ENCODE data around the gene FAM161A.
"Not testable (repeated sequence)": the region's sequence is repeated elsewhere in the genome, so short reads cannot be mapped to it uniquely, and the experiment has no call there.

FAM161A gene, protein sequence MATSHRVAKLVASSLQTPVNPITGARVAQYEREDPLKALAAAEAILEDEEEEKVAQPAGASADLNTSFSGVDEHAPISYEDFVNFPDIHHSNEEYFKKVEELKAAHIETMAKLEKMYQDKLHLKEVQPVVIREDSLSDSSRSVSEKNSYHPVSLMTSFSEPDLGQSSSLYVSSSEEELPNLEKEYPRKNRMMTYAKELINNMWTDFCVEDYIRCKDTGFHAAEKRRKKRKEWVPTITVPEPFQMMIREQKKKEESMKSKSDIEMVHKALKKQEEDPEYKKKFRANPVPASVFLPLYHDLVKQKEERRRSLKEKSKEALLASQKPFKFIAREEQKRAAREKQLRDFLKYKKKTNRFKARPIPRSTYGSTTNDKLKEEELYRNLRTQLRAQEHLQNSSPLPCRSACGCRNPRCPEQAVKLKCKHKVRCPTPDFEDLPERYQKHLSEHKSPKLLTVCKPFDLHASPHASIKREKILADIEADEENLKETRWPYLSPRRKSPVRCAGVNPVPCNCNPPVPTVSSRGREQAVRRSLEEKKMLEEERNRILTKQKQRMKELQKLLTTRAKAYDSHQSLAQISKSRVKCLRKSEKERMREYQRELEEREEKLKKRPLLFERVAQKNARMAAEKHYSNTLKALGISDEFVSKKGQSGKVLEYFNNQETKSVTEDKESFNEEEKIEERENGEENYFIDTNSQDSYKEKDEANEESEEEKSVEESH

DNA sequence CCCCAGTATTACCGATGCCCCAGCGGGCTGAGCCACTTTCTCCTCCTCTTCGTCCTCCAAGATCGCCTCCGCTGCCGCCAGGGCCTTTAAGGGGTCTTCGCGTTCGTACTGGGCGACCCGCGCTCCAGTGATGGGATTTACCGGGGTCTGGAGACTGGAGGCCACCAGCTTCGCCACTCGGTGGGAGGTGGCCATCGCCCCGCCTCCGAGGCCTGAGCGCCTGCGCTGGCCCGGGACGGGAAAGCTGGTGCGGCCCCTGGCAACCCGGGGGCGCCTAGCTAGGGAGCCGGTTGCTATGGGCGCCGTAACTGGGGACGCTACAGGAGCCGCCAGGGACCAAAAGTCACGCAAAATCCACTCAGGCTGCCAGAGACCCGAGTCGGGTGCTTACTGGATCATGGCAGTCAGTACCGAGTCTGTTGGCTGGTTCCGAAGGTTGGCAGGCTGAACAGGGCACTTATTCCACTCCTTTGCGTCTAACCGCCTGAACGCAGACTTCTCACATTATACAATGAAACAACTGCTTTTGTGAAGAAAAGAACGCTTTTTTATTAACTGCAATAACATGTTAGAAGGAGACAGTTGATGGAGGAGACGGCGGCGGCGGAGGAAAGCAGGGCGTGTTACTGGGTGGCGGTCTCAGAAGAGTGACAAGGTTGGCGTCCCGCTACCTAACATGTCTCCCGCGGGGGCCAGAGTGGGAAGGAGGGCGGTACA is at the start of gene FAM161A:
TSS of gene FAM161A (minus strand) at position 214 of the 717 bp plus-strand sequence. CDS start at position 195, 19 bp downstream.
- no peaks in the 10 kb centered on the region for H3K9me3 ChIP-seq (ENCODE audit: control insufficient read depth in 5 of 5, low read length in 5 of 5)
- peak within 1 kb of the TSS; percentile 63 to 87 (median 80) for H3K9ac ChIP-seq (ENCODE audit: low read length in 5 of 5)
- H3K27ac ChIP-seq (ENCODE audit: low read depth, low read length) = peak within 1 kb of the TSS; percentile 60
- H3K4me1 ChIP-seq (ENCODE audit: control insufficient read depth in 5 of 5, insufficient read depth in 5 of 5, low read length in 5 of 5) = peaks cover 2 to 26% (median 18%) of the 10 kb centered on the region in 5 donors
- H3K27me3 ChIP-seq (ENCODE audit: control insufficient read depth in 5 of 5, insufficient read depth in 4 of 5, low read length in 5 of 5) = no peaks in the 10 kb centered on the region
- peak within 1 kb of the TSS; percentile 93 to 99 (median 96) for H3K4me3 ChIP-seq (ENCODE audit: low read depth in 1 of 5, low read length in 5 of 5)
- no peaks in the 10 kb centered on the region for H3K36me3 ChIP-seq (ENCODE audit: control insufficient read depth in 5 of 5, insufficient read depth in 5 of 5, low read length in 5 of 5)

DNA sequence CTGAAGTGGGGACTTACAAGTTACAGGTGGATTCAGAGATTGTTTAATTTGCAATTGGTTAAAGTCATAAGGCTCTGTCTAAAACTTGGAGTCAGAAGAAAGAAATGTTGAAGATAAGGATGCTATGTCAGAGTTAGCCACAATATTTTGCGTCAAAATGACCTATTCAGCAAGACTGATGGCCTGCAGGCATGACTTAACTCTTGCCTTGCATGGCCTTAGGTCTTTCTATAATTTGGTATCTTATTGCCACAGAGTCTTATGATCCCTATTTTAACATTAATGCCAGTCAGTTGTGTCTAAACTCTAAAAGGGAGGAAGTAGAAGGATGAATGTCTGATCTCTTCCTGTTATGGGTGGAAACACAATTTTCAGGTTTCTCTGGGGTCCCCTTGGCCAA is 46.4 kb upstream of the FAM161A start:
- H3K27ac ChIP-seq (ENCODE audit: low read depth, low read length) = no peak overlapping the region
- H3K4me3 ChIP-seq (ENCODE audit: low read depth in 1 of 5, low read length in 5 of 5) = no peak overlapping the region
- no peak overlapping the region for H3K9ac ChIP-seq (ENCODE audit: low read length in 5 of 5)

DNA sequence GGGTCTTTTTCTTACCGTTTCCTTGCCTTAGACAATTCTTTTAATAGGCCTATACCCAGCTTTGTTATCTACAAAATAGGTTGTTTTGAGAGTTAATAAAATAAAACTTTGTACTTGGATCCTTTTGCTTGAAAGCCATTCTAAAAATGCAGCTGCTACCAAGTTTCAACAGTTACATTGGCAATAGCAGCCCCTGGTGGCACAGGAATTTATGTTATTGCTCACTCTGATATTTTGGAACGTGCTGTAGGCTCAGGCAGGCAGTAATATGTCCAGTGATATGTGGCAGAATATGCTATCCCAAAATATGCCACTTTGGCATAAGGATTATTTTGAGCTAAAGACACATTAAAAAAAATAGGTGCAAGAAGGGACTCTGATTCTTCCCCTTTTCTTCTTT is 45.0 kb upstream of the FAM161A start:
- Histone ChIP-seq H3K4me3 (ENCODE audit: low read depth in 1 of 5, low read length in 5 of 5) (no peak overlapping the region), H3K4me1 (ENCODE audit: control insufficient read depth in 5 of 5, insufficient read depth in 5 of 5, low read length in 5 of 5) (no peaks in the 10 kb centered on the region), H3K36me3 (ENCODE audit: control insufficient read depth in 5 of 5, insufficient read depth in 5 of 5, low read length in 5 of 5) (no peaks in the 10 kb centered on the region), H3K27ac (ENCODE audit: low read depth, low read length) (no peak overlapping the region), H3K9me3 (ENCODE audit: control insufficient read depth in 5 of 5, low read length in 5 of 5) (no peaks in the 10 kb centered on the region), H3K9ac (ENCODE audit: low read length in 5 of 5) (no peak overlapping the region), H3K27me3 (ENCODE audit: control insufficient read depth in 5 of 5, insufficient read depth in 4 of 5, low read length in 5 of 5) (no peaks in the 10 kb centered on the region)

More for the DNA sequence above, 46.4 kb upstream of the FAM161A start:
- Histone ChIP-seq H3K4me1 (ENCODE audit: control insufficient read depth in 5 of 5, insufficient read depth in 5 of 5, low read length in 5 of 5) (peaks cover 0 to 6% (median 5%) of the 10 kb centered on the region in 5 donors), H3K36me3 (ENCODE audit: control insufficient read depth in 5 of 5, insufficient read depth in 5 of 5, low read length in 5 of 5) (no peaks in the 10 kb centered on the region), H3K27me3 (ENCODE audit: control insufficient read depth in 5 of 5, insufficient read depth in 4 of 5, low read length in 5 of 5) (no peaks in the 10 kb centered on the region), H3K9me3 (ENCODE audit: control insufficient read depth in 5 of 5, low read length in 5 of 5) (no peaks in the 10 kb centered on the region)

DNA sequence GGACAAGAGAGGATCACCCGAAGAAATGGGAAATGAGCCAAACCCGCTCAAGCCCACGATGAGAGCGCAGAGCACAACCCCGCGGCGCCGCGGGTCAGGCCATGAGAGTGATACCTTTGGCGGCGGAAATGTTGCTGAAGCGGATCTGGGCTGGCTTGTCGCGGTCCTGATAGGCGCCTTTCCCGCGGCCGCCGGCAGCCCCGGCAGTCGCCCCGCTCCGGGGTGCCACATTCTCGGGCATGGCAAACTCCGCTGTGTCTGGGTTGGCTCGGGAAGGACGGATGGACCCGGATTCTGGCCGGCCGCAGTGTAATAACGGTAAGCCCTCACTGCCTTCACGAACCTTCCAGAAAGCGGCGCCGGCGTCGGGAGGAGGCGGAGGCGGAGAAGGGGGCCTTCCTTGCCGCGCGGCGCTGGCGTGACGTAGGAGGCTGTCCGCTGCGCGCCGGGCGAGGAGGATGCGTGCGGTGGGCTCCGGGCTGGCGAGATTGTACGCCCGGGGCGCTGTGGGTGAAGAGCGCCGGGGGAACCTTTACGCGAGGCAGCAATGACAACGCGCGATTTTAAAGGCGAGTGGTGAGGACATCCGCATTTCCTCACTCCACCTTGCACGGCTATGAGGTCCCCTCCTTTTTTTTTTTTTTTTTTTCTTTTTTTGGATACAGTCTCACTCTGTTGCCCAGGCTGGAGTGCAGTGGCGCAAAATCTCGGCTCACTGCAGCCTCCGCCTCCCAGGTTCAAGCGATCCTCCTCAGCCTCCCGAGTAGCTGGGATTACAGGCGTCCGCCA is 34.6 kb upstream of the FAM161A start, which contains the start of gene CCT4:
TSS of gene CCT4 (minus strand) at position 390 of the 789 bp plus-strand sequence. CDS start at position 241, 149 bp downstream.
- H3K4me3 ChIP-seq (ENCODE audit: low read depth in 1 of 5, low read length in 5 of 5) = peak within 1 kb of the TSS; percentile 87 to 99 (median 96)
- peaks cover 2 to 26% (median 23%) of the 10 kb centered on the region in 5 donors for H3K4me1 ChIP-seq (ENCODE audit: control insufficient read depth in 5 of 5, insufficient read depth in 5 of 5, low read length in 5 of 5)
- H3K27ac ChIP-seq (ENCODE audit: low read depth, low read length) = peak within 1 kb of the TSS; percentile 97
- H3K27me3 ChIP-seq (ENCODE audit: control insufficient read depth in 5 of 5, insufficient read depth in 4 of 5, low read length in 5 of 5) = no peaks in the 10 kb centered on the region
- H3K9ac ChIP-seq (ENCODE audit: low read length in 5 of 5) = peak within 1 kb of the TSS; percentile 97 to 100 (median 99)
- no peaks in the 10 kb centered on the region for H3K9me3 ChIP-seq (ENCODE audit: control insufficient read depth in 5 of 5, low read length in 5 of 5)
- H3K36me3 ChIP-seq (ENCODE audit: control insufficient read depth in 5 of 5, insufficient read depth in 5 of 5, low read length in 5 of 5) = peaks cover under 1 to 15% (median 12%) of the 10 kb centered on the region in 5 donors

DNA sequence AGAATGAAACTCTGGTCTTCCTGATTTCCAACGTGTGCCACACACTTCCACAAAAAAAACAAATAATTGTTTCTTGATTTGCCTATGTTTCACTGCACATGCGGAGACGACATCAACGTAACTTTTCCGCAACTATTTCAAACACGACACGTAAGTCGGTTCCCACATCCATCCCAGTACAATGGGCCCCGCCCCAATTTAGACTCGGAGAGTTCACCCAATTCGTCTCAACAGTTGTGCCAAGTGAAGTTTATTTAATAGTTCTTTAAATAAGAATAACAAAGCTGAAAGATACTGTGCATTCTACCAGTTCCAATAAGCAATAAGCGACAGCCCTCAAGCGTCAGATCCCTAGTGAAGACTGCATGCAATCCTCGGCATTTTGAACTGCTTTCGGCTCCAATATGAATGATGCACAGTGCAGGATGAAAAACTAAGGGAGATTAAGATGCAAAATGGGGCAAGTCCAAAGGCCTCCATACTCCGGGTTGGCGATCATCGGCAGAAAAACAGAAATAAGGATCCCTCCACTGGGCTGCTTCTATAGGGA is 33.9 kb upstream of the FAM161A start:
- Histone ChIP-seq H3K4me3 (ENCODE audit: low read depth in 1 of 5, low read length in 5 of 5) (peak overlapping the region; percentile 87 to 99 (median 96)), H3K36me3 (ENCODE audit: control insufficient read depth in 5 of 5, insufficient read depth in 5 of 5, low read length in 5 of 5) (peaks cover 4 to 21% (median 18%) of the 10 kb centered on the region in 5 donors), H3K9ac (ENCODE audit: low read length in 5 of 5) (peak overlapping the region; percentile 97 to 100 (median 99)), H3K4me1 (ENCODE audit: control insufficient read depth in 5 of 5, insufficient read depth in 5 of 5, low read length in 5 of 5) (peaks cover 2 to 26% (median 23%) of the 10 kb centered on the region in 5 donors), H3K27me3 (ENCODE audit: control insufficient read depth in 5 of 5, insufficient read depth in 4 of 5, low read length in 5 of 5) (no peaks in the 10 kb centered on the region), H3K9me3 (ENCODE audit: control insufficient read depth in 5 of 5, low read length in 5 of 5) (no peaks in the 10 kb centered on the region), H3K27ac (ENCODE audit: low read depth, low read length) (peak overlapping the region; percentile 97)

DNA sequence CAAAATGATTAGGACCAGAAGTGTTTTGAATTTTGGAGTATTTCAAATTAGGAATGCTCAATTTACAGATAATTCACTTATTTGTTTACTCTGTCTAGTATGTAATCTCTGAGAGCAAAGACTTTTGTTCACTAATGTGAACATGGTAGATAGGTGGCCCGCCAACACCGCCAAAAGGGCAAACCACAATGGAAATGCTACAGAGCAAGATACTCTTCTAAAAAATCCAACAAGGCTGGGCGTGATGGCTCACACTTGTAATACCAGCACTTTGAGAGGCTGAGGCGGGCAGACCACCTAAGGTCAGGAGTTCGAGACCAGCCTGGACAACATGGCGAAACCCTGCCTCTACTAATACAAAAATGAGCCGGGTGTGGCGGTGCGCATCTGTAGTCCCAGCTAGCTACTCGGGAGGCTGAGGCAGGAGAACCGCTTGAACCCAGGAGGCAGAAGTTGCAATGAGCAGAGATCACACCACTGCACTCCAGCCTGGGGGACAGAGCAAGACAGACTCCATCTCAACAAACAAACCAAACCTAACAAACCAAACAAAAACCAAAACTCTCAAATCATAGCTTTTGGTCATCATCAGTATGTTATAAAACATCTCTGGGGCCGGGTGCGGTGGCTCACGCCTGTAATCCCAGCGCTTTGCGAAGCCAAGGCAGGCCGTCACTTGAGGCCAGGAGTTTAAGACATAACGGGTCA is 32.2 kb upstream of the FAM161A start:
- Histone ChIP-seq H3K4me3 (ENCODE audit: low read depth in 1 of 5, low read length in 5 of 5) (no peak overlapping the region), H3K36me3 (ENCODE audit: control insufficient read depth in 5 of 5, insufficient read depth in 5 of 5, low read length in 5 of 5) (peaks cover 5 to 34% (median 25%) of the 10 kb centered on the region in 5 donors)

DNA sequence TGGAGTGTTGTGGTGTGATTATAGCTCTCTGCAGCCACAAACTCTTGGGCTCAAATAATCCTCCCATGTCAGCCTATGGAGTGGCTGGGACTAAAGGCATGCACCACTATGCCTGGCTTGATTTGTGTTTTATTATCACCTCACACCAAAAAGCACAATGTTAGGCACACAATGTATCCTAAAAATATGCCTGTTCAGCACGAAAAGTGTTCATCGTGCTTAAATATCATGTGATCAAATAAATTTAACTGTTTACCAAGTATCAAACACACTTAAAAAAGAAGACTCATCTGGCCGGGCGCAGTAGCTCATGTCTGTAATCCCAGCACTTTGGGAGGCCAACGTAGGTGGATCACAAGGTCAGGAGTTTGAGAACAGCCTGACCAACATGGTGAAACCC is 29.0 kb upstream of the FAM161A start:
- Histone ChIP-seq H3K27me3 (ENCODE audit: control insufficient read depth in 5 of 5, insufficient read depth in 4 of 5, low read length in 5 of 5) (no peaks in the 10 kb centered on the region), H3K9me3 (ENCODE audit: control insufficient read depth in 5 of 5, low read length in 5 of 5) (no peaks in the 10 kb centered on the region), H3K4me1 (ENCODE audit: control insufficient read depth in 5 of 5, insufficient read depth in 5 of 5, low read length in 5 of 5) (peaks cover 2 to 24% (median 20%) of the 10 kb centered on the region in 5 donors), H3K36me3 (ENCODE audit: control insufficient read depth in 5 of 5, insufficient read depth in 5 of 5, low read length in 5 of 5) (peaks cover 22 to 66% (median 54%) of the 10 kb centered on the region in 5 donors), H3K27ac (ENCODE audit: low read depth, low read length) (no peak overlapping the region), H3K4me3 (ENCODE audit: low read depth in 1 of 5, low read length in 5 of 5) (no peak overlapping the region), H3K9ac (ENCODE audit: low read length in 5 of 5) (no peak overlapping the region)

More for the DNA sequence above, 32.2 kb upstream of the FAM161A start:
- Histone ChIP-seq H3K9ac (ENCODE audit: low read length in 5 of 5) (peak overlapping the region in 1 of 5 donors; percentile 99), H3K27ac (ENCODE audit: low read depth, low read length) (no peak overlapping the region), H3K9me3 (ENCODE audit: control insufficient read depth in 5 of 5, low read length in 5 of 5) (no peaks in the 10 kb centered on the region), H3K27me3 (ENCODE audit: control insufficient read depth in 5 of 5, insufficient read depth in 4 of 5, low read length in 5 of 5) (no peaks in the 10 kb centered on the region), H3K4me1 (ENCODE audit: control insufficient read depth in 5 of 5, insufficient read depth in 5 of 5, low read length in 5 of 5) (peaks cover 2 to 26% (median 23%) of the 10 kb centered on the region in 5 donors)

DNA sequence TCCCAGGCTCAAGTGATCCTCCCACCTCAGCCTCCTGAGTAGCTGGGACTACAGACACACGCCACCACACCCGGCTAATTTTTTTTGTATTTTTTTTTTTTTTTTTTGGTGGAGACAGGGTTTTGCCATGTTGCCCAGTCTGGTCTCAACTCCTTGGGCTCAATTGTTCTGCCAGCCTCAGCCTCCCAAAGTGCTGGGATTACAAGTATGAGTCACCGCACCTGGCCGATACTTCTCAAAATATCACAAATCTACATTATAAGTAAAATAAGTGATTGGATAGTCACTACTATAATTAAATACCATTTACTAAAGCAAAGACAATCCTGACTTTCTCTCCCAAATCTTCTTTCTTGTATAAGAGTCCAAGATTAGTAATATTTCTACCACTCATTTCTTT is 25.5 kb upstream of the FAM161A start:
- not testable (repeated sequence) for H3K9ac ChIP-seq (ENCODE audit: low read length in 5 of 5); H3K9me3 ChIP-seq (ENCODE audit: control insufficient read depth in 5 of 5, low read length in 5 of 5); H3K4me1 ChIP-seq (ENCODE audit: control insufficient read depth in 5 of 5, insufficient read depth in 5 of 5, low read length in 5 of 5); H3K4me3 ChIP-seq (ENCODE audit: low read depth in 1 of 5, low read length in 5 of 5); H3K27ac ChIP-seq (ENCODE audit: low read depth, low read length); H3K27me3 ChIP-seq (ENCODE audit: control insufficient read depth in 5 of 5, insufficient read depth in 4 of 5, low read length in 5 of 5)
- H3K36me3 ChIP-seq (ENCODE audit: control insufficient read depth in 5 of 5, insufficient read depth in 5 of 5, low read length in 5 of 5) = peaks cover 45 to 91% (median 76%) of the 10 kb centered on the region in 5 donors

Data from subcutaneous abdominal adipose tissue (tissue), 5 donors.